ENCODE results near the gene NAALADL1. TPM values are rescaled to one million over a fixed set of nuclear protein-coding genes. Genes with fewer than 3 reads are reported as not detected.

NAALADL1 gene
- total RNA-seq, 1 experiment from 2014 or later, result 0.23 TPM

DNA sequence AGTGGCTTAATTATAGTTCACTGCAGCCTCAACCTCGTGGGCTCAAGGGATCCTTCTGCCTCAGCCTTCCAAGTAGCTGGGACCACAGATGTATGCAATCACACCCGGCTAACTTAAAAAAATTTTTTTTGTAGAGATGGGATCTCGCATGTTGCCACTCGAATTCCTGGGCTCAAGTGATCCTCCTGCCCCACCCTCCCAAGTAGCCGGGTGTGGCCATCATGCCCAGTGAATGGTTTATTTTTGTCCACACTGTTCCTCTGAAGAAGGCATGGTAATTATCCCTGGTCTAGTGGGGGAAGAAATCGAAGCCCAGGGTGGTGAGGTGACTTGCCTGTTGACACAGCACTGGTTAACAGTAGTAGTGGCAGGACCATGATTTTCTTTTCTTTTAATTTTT, 15.5 kb downstream of the NAALADL1 start:
- Histone ChIP-seq H3K27ac (ENCODE audit: low read length) (peak overlapping the region; percentile 45), H3K36me3 (ENCODE audit: control insufficient read depth, insufficient read depth, low read length) (no peaks in the 10 kb centered on the region), H3K27me3 (ENCODE audit: control insufficient read depth, insufficient read depth, low read length) (no peaks in the 10 kb centered on the region), H3K9me3 (ENCODE audit: control insufficient read depth, insufficient read depth, low read depth, low read length) (no peaks in the 10 kb centered on the region), H3K4me3 (ENCODE audit: low read depth in 2 of 2, low read length in 2 of 2) (no peak overlapping the region), H3K4me1 (ENCODE audit: control insufficient read depth, insufficient read depth, low read length) (peaks cover 16% of the 10 kb centered on the region)
- POLR2A ChIA-PET, result no interaction called here
- TF ChIP-seq SIN3A (IDR thresholded peaks at IDR 0.05; ENCODE audit: borderline replicate concordance, insufficient read depth, low read depth, low read length) (no peak), TCF7L2 (IDR thresholded peaks at IDR 0.05; ENCODE audit: low read depth, low read length) (no peak), POLR2AphosphoS5 (IDR thresholded peaks at IDR 0.05; ENCODE audit: low read depth, low read length) (no peak)
- TF ChIP-seq, protein P1, sequence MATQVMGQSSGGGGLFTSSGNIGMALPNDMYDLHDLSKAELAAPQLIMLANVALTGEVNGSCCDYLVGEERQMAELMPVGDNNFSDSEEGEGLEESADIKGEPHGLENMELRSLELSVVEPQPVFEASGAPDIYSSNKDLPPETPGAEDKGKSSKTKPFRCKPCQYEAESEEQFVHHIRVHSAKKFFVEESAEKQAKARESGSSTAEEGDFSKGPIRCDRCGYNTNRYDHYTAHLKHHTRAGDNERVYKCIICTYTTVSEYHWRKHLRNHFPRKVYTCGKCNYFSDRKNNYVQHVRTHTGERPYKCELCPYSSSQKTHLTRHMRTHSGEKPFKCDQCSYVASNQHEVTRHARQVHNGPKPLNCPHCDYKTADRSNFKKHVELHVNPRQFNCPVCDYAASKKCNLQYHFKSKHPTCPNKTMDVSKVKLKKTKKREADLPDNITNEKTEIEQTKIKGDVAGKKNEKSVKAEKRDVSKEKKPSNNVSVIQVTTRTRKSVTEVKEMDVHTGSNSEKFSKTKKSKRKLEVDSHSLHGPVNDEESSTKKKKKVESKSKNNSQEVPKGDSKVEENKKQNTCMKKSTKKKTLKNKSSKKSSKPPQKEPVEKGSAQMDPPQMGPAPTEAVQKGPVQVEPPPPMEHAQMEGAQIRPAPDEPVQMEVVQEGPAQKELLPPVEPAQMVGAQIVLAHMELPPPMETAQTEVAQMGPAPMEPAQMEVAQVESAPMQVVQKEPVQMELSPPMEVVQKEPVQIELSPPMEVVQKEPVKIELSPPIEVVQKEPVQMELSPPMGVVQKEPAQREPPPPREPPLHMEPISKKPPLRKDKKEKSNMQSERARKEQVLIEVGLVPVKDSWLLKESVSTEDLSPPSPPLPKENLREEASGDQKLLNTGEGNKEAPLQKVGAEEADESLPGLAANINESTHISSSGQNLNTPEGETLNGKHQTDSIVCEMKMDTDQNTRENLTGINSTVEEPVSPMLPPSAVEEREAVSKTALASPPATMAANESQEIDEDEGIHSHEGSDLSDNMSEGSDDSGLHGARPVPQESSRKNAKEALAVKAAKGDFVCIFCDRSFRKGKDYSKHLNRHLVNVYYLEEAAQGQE (IDR thresholded peaks at IDR 0.05; ENCODE audit: insufficient read depth in 1 of 2, low read depth in 2 of 2, low read length in 1 of 2), result no peak
- TF ChIP-seq, protein P2, sequence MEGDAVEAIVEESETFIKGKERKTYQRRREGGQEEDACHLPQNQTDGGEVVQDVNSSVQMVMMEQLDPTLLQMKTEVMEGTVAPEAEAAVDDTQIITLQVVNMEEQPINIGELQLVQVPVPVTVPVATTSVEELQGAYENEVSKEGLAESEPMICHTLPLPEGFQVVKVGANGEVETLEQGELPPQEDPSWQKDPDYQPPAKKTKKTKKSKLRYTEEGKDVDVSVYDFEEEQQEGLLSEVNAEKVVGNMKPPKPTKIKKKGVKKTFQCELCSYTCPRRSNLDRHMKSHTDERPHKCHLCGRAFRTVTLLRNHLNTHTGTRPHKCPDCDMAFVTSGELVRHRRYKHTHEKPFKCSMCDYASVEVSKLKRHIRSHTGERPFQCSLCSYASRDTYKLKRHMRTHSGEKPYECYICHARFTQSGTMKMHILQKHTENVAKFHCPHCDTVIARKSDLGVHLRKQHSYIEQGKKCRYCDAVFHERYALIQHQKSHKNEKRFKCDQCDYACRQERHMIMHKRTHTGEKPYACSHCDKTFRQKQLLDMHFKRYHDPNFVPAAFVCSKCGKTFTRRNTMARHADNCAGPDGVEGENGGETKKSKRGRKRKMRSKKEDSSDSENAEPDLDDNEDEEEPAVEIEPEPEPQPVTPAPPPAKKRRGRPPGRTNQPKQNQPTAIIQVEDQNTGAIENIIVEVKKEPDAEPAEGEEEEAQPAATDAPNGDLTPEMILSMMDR (IDR thresholded peaks at IDR 0.05), result no peak
- intact Hi-C loops (cut with micrococcal nuclease; ENCODE audit: unreplicated experiment) (no loop called here), in situ Hi-C loops (cut with HindIII; ENCODE audit: low pct_unique_long_range_greater_than_20kb, low sequenced_read_pairs) (no loop called here)
- no peak for DNase-seq (ENCODE audit: low read depth, low spot score)
- CTCF ChIA-PET, result no interaction called here
- BruUV-seq (replicated peaks), result no TSS peak
- ATAC-seq, result no peak

DNA sequence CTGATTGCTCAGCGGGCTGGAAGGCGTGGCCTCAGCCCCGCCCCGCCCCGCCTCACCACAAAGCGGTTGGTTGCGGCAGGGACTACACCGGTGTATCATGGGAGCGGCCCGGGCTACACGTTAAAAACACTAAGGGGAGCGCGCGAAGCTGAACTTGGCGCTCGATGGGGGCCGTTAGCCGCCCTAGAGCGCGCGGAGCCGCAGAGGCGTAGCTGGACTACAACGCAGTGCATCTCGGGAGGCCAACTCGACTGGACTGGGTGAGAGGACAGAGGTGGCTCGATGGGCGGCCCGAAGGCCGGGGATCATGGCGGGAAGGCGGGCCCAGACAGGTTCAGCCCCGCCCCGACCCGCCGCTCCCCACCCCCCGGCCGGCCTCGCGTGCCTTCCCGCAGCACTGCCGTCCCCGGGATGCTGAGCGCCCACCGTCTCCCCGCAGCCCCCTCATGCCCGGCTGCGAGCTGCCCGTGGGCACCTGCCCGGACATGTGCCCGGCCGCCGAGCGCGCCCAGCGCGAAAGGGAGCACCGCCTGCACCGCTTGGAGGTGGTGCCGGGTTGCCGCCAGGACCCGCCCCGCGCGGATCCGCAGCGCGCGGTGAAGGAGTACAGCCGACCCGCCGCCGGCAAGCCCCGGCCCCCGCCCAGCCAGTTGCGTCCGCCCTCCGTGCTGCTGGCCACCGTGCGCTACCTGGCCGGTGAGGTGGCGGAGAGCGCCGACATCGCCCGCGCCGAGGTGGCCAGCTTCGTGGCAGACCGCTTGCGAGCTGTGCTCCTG, 17.3 kb downstream of the NAALADL1 start, which contains the start of gene SAC3D1:
TSS of gene SAC3D1 (plus strand) at position 364 of the 776 bp plus-strand sequence. CDS start at position 447, 83 bp downstream.
- CTCF ChIA-PET, result interaction anchor here (0.6 to 0.7 kb wide), 3 partner anchors 27 to 158 kb away, joined by 3 read pairs; no protein-coding TSS in a partner anchor
- Histone ChIP-seq H3K4me1 (ENCODE audit: control insufficient read depth, insufficient read depth, low read length) (peaks cover 16% of the 10 kb centered on the region), H3K4me3 (ENCODE audit: low read depth in 2 of 2, low read length in 2 of 2) (peak within 1 kb of the TSS; percentile 60 to 82), H3K36me3 (ENCODE audit: control insufficient read depth, insufficient read depth, low read length) (no peaks in the 10 kb centered on the region), H3K27ac (ENCODE audit: low read length) (peak within 1 kb of the TSS; percentile 93), H3K9me3 (ENCODE audit: control insufficient read depth, insufficient read depth, low read depth, low read length) (no peaks in the 10 kb centered on the region), H3K27me3 (ENCODE audit: control insufficient read depth, insufficient read depth, low read length) (no peaks in the 10 kb centered on the region)
- TF ChIP-seq, protein P2 (IDR thresholded peaks at IDR 0.05), result no peak
- TF ChIP-seq SIN3A (IDR thresholded peaks at IDR 0.05; ENCODE audit: borderline replicate concordance, insufficient read depth, low read depth, low read length) (peak; percentile 69; the same call in 1 of the 2 replicates), TCF7L2 (IDR thresholded peaks at IDR 0.05; ENCODE audit: low read depth, low read length) (no peak), POLR2AphosphoS5 (IDR thresholded peaks at IDR 0.05; ENCODE audit: low read depth, low read length) (peak; percentile 95)
- TF ChIP-seq, protein P1 (IDR thresholded peaks at IDR 0.05; ENCODE audit: insufficient read depth in 1 of 2, low read depth in 2 of 2, low read length in 1 of 2), result no peak
- in situ Hi-C loops (cut with HindIII; ENCODE audit: low pct_unique_long_range_greater_than_20kb, low sequenced_read_pairs) (no loop called here), intact Hi-C loops (cut with micrococcal nuclease; ENCODE audit: unreplicated experiment) (no loop called here)
- peak; percentile 85 for DNase-seq (ENCODE audit: low read depth, low spot score)
- POLR2A ChIA-PET, result interaction anchor here (0.6 kb wide), 2 partner anchors 10 to 57 kb away, joined by 3 to 11 read pairs; no protein-coding TSS in a partner anchor
- BruUV-seq (replicated peaks), result no TSS peak
- ATAC-seq, result peak; percentile 97
